Testis (tissue), 3 donors: ENCODE data around the gene TBC1D5. TPM values are rescaled to one million over a fixed set of nuclear protein-coding genes. Genes with fewer than 3 reads are reported as not detected.
"Not testable (repeated sequence)": the region's sequence is repeated elsewhere in the genome, so short reads cannot be mapped to it uniquely, and the experiment has no call there.

ENCODE experiments used
- DNase-seq: peaks from one replicate; pipeline ENCODE4 v3.0.0-alpha.2; 2019
- H3K27ac ChIP-seq, 2 donors: fragments of 200-600 bp; sonication (generic); one replicate each; pipeline ENCODE4 v1.5.1; 2019
- H3K27me3 ChIP-seq: fragments of 200-600 bp; sonication (generic); one replicate; pipeline ENCODE4 v1.5.1; 2019
- H3K36me3 ChIP-seq: fragments of 200-600 bp; sonication (generic); one replicate; pipeline ENCODE4 v1.5.1; 2017; ENCODE audit warnings: low read depth; ENCODE audit errors: missing control alignments
- H3K4me1 ChIP-seq: fragments of 200-600 bp; sonication (generic); one replicate; pipeline ENCODE4 v1.5.1; 2019
- H3K4me3 ChIP-seq, 2 donors: fragments of 200-600 bp; sonication (generic); one replicate each; pipeline ENCODE4 v1.5.1; 2017 to 2019
- H3K9me3 ChIP-seq: fragments of 200-600 bp; sonication (generic); one replicate; pipeline ENCODE4 v1.5.1; 2017
- CTCF ChIP-seq, 3 experiments: fragments of 450-650 bp in 2 of 3; fragments of 200-600 bp in 1 of 3; sonication (generic) in 1 of 3; IDR thresholded peaks; one replicate each; pipeline ENCODE4 v1.5.1; 2016 to 2019; ENCODE audit warnings: antibody characterized with exemption in 3 of 3, mild to moderate bottlenecking in 2 of 3, moderate library complexity in 1 of 3
- POLR2A ChIP-seq: fragments of 450-650 bp; IDR thresholded peaks from one replicate; pipeline ENCODE4 v1.6.1; 2017; ENCODE audit warnings: antibody characterized with exemption, mild to moderate bottlenecking, moderate library complexity
- WGBS, 2 donors: methylation state at CpG; one replicate each; pipeline ENCODE4 v1.1.5; 2018; 5-methylcytosine and 5-hydroxymethylcytosine counted together
- intact Hi-C: fragments of 100-400 bp; cut with DNase I; formaldehyde crosslinking; loops from one replicate; pipeline ENCODE4 v1.15.1; 2023; ENCODE audit warnings: low total_unique reads
- polyA plus RNA-seq: library from polyadenylated mRNA; stranded (reverse); fragments of 350-450 nt; fragmentation: Illumina TruSeq; extraction: RNeasy Lipid Tissue Mini Kit (QIAGEN cat#74804); gene quantifications from one replicate; pipeline ENCODE4 v1.2.3, GENCODE V29; 2014; ENCODE audit warnings: low read depth, low replicate concordance; ENCODE audit not compliant: insufficient read depth
- total RNA-seq, 2 donors: library from RNA; depleted of rRNA; stranded (reverse); fragments of >200 nt; gene quantifications; one replicate each; pipeline ENCODE4 v1.2.3, GENCODE V29; 2016

Gene TBC1D5
- total and polyA plus RNA-seq, 3 donors from 2014 or later = 47.8 to 98.1 (median 95.4) TPM

DNA sequence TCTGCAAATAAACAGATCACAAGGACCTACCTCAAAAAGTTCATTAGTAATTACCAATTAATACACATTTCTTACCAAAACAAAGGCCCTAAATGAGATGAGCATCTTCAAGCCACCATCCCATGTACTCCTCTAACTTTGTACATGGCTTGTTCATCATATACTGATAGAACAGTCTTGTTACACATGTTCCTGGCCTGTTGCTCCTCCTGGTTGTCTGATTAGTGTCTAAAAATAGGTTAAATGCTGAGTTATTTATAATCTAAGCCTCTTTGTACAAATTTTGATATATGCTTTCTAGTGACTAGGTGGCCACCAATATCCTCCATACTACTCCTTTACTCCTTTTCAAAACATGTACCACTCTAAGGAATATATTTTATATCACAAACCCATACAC lies 25.0 kb downstream of the TBC1D5 start:
- Histone ChIP-seq H3K9me3 (no peaks in the 10 kb centered on the region), H3K27me3 (no peaks in the 10 kb centered on the region), H3K4me1 (peaks cover 4% of the 10 kb centered on the region), H3K36me3 (no peaks in the 10 kb centered on the region), H3K4me3 (no peak overlapping the region), H3K27ac (no peak overlapping the region)
- intact Hi-C loops = no loop called here
- no peak for DNase-seq
- TF ChIP-seq POLR2A (no peak), CTCF (IDR thresholded peaks at IDR 0.05) (no peak)

DNA sequence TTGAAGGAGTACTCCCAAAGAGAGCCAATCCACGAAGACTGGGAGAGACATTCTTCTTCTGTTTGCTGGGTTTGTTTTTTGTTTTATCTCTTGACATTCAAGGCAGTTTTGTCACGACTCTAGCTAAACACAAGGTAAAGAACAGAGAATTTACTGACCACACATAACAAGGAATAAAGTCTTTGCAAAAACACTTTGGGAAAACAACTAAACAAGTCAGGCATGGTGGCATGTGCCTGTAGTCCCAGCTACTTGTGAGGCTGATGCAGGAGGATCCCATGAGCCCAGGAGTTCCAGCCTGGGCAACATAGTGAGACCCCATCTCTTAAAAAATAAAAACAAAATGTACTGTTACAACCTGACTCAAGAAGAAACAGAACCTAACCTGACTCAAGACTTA lies 28.0 kb downstream of the TBC1D5 start:
- peaks cover 2% of the 10 kb centered on the region for H3K4me1 ChIP-seq
- intact Hi-C loops = no loop called here
- 87 to 96% methylated on average over 2 of the region's 2 CpGs for WGBS, 2 donors

GRCh38 chr3:17709236-17709810 lies 33.1 kb downstream of the TBC1D5 start:
- Histone ChIP-seq H3K4me3 (no peak overlapping the region), H3K9me3 (no peaks in the 10 kb centered on the region), H3K36me3 (no peaks in the 10 kb centered on the region), H3K27me3 (no peaks in the 10 kb centered on the region), H3K4me1 (peaks cover 5% of the 10 kb centered on the region), H3K27ac (no peak overlapping the region)
- TF ChIP-seq POLR2A (no peak), CTCF (IDR thresholded peaks at IDR 0.05) (no peak)
- 62 to 73% methylated on average over 1 of the region's 1 CpG for WGBS, 2 donors
- intact Hi-C loops = no loop called here
- DNase-seq = no peak

More for the DNA sequence above, 28.0 kb downstream of the TBC1D5 start:
- H3K36me3 ChIP-seq = no peaks in the 10 kb centered on the region
- no peaks in the 10 kb centered on the region for H3K27me3 ChIP-seq
- TF ChIP-seq POLR2A (no peak), CTCF (IDR thresholded peaks at IDR 0.05) (no peak)
- H3K27ac ChIP-seq = no peak overlapping the region
- H3K9me3 ChIP-seq = no peaks in the 10 kb centered on the region
- H3K4me3 ChIP-seq = no peak overlapping the region
- DNase-seq = no peak

- TF ChIP-seq POLR2A (no peak), CTCF (IDR thresholded peaks at IDR 0.05) (no peak)
- Histone ChIP-seq H3K27me3 (no peaks in the 10 kb centered on the region), H3K27ac (no peak overlapping the region), H3K4me3 (no peak overlapping the region), H3K9me3 (no peaks in the 10 kb centered on the region), H3K4me1 (peaks cover 5% of the 10 kb centered on the region), H3K36me3 (no peaks in the 10 kb centered on the region)
- no peak for DNase-seq
- intact Hi-C loops = no loop called here
- 64 to 84% methylated on average over 4 of the region's 4 CpGs for WGBS, 2 donors
Measured at GRCh38 chr3:17707813-17708543, 34.5 kb downstream of the TBC1D5 start.

DNA sequence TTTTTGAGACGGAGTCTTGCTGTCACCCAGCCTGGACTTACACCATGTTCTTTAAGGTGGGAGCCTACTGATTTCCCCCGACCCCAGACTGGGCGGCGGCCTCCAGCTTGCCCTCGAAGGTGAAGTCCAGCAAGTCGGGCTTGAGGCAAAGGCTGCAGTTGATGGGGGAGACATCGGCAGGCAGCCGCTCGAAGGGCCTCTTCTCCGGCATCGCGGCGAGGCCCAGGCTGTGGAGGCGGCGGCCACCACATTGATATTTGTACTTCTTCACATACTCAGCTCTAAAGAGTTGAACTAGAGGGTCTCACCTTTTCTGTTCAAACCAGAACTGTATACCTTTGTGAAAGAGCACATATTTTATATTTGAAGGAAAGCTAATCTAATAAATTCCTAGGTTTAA lies 36.4 kb downstream of the TBC1D5 start:
- H3K36me3 ChIP-seq, H3K27ac ChIP-seq, H3K9me3 ChIP-seq, H3K27me3 ChIP-seq, intact Hi-C loops, DNase-seq, H3K4me1 ChIP-seq: not testable (repeated sequence)
- 65 to 81% methylated on average over 15 of the region's 15 CpGs for WGBS, 2 donors
- peak overlapping the region; percentile 2 to 29 for H3K4me3 ChIP-seq

DNA sequence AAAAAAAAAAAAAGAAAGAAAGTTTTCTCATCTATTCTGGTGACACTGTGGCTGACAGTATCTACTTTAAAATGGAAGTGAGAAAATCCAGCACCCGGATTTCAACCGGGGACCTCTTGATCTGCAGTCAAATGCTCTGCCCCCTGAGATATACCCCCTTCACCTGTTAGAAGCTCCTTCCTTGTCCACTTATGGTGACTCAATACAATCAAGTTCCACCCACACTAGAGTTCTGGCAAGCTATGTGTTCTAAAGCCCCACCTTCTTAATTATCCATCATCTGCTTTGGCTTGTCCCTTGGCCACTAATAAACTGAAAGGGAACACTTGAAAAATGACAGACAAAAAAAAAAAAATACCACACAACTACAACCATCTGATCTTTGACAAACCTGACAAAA lies 42.6 kb downstream of the TBC1D5 start:
- H3K36me3 ChIP-seq, H3K4me3 ChIP-seq, H3K9me3 ChIP-seq, H3K27ac ChIP-seq, H3K27me3 ChIP-seq, H3K4me1 ChIP-seq, intact Hi-C loops, DNase-seq: not testable (repeated sequence)
- 98% methylated on average over 2 of the region's 2 CpGs for WGBS, 2 donors

GRCh38 chr3:17695665-17696064 lies 46.8 kb downstream of the TBC1D5 start:
- H3K4me1 ChIP-seq, DNase-seq, intact Hi-C loops, H3K9me3 ChIP-seq, H3K4me3 ChIP-seq, H3K36me3 ChIP-seq, H3K27me3 ChIP-seq, H3K27ac ChIP-seq: not testable (repeated sequence)
- WGBS, 2 donors = 89 to 95% methylated on average over 2 of the region's 2 CpGs

DNA sequence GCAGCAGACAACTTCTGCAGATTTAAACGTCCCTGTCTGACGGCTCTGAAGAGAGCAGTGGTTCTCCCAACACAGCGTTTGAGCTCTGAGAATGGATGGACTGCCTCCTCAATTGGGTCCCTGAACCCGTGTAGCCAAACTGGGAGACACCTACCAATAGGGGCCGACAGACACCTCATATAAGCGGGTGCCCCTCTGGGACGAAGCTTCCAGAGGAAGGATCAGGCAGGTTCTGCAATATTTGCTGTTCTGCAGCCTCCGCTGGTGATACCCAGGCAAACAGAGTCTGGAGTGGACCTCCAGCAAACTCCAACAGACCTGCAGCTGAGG lies 48.8 kb downstream of the TBC1D5 start:
- H3K4me3 ChIP-seq, H3K36me3 ChIP-seq, H3K9me3 ChIP-seq, H3K27ac ChIP-seq, H3K4me1 ChIP-seq, H3K27me3 ChIP-seq, DNase-seq, intact Hi-C loops: not testable (repeated sequence)
- WGBS, 2 donors = 93 to 97% methylated on average over 8 of the region's 8 CpGs
